ENCODE data around the gene PABPN1.

- TF ChIP-seq, protein P1, sequence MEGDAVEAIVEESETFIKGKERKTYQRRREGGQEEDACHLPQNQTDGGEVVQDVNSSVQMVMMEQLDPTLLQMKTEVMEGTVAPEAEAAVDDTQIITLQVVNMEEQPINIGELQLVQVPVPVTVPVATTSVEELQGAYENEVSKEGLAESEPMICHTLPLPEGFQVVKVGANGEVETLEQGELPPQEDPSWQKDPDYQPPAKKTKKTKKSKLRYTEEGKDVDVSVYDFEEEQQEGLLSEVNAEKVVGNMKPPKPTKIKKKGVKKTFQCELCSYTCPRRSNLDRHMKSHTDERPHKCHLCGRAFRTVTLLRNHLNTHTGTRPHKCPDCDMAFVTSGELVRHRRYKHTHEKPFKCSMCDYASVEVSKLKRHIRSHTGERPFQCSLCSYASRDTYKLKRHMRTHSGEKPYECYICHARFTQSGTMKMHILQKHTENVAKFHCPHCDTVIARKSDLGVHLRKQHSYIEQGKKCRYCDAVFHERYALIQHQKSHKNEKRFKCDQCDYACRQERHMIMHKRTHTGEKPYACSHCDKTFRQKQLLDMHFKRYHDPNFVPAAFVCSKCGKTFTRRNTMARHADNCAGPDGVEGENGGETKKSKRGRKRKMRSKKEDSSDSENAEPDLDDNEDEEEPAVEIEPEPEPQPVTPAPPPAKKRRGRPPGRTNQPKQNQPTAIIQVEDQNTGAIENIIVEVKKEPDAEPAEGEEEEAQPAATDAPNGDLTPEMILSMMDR (IDR thresholded peaks at IDR 0.05): no peak
- no peak for TF ChIP-seq POLR2A (IDR thresholded peaks at IDR 0.05)
Measured at GRCh38 chr14:23356662-23357061, 35.4 kb downstream of the PABPN1 start.

Measured in heart left ventricle (tissue), 13 donors.